ENCODE data around the gene PCYT2.
"Not testable (repeated sequence)": the region's sequence is repeated elsewhere in the genome, so short reads cannot be mapped to it uniquely, and the experiment has no call there.

PCYT2 gene

DNA sequence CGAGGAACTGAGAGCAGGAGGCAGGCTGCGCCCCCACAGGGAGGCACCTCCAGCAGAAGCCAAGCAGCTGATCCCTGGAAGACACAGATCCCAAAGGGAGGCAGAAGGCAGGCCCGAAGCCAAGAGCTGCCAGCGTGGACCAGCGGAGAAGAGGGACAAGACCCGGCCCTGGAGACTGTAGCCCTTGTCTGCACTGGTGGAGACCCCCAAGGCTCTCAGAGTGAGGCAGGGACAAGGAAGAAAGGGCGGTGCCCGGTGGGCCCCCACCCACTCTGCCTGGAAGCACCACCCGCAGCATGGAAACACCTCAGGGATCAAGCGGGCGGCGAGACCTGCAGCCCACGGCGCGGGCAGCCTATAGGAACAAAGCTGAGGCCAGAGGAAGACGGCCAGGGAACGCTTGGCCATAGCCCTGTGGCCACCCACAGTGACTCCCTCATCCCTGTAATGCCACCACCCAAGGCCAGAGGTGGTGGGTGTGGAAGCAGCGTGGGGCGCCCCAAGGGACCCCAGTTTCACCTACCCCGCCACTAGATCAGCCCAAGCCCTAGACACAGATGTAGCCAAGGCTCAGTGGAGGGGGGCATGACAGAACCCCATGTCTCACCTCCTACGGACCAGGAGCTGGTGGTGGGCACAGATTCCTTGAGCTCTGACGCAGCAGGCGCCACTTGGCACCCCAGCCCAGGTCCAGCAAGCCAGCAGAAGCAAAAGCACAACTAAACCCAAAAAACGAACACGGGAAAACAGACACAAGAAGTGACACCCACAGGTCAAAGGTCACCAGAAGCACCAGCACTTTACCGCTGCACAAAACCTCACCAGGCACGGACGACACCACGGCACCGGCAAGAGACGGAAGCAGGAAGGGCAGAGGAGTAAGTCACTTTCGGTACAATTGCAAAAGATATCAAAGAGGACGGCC lies 9.7 kb upstream of the PCYT2 start:
- Histone ChIP-seq H3K4me3 (ENCODE audit: low read depth, low read length) (no peak overlapping the region), H3K36me3 (replicated peaks) (peaks cover 25% of the 10 kb centered on the region), H3K27me3 (replicated peaks) (no peaks in the 10 kb centered on the region), H3K27ac (no peak overlapping the region)
- TF ChIP-seq, protein P1, sequence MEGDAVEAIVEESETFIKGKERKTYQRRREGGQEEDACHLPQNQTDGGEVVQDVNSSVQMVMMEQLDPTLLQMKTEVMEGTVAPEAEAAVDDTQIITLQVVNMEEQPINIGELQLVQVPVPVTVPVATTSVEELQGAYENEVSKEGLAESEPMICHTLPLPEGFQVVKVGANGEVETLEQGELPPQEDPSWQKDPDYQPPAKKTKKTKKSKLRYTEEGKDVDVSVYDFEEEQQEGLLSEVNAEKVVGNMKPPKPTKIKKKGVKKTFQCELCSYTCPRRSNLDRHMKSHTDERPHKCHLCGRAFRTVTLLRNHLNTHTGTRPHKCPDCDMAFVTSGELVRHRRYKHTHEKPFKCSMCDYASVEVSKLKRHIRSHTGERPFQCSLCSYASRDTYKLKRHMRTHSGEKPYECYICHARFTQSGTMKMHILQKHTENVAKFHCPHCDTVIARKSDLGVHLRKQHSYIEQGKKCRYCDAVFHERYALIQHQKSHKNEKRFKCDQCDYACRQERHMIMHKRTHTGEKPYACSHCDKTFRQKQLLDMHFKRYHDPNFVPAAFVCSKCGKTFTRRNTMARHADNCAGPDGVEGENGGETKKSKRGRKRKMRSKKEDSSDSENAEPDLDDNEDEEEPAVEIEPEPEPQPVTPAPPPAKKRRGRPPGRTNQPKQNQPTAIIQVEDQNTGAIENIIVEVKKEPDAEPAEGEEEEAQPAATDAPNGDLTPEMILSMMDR (IDR thresholded peaks at IDR 0.05; ENCODE audit: low read depth, low read length, missing control alignments), result no peak
- in situ Hi-C loops (cut with HindIII; ENCODE audit: low pct_ligation_motif_present, low sequenced_read_pairs), result no loop called here
- no peak for DNase-seq

GRCh38 chr17:81918832-81919545 lies 7.8 kb upstream of the PCYT2 start:
- DNase-seq, result no peak
- TF ChIP-seq, protein P1 (IDR thresholded peaks at IDR 0.05; ENCODE audit: low read depth, low read length, missing control alignments), result no peak
- Histone ChIP-seq H3K4me3 (ENCODE audit: low read depth, low read length) (no peak overlapping the region), H3K27me3 (replicated peaks) (no peaks in the 10 kb centered on the region), H3K36me3 (replicated peaks) (peaks cover 39% of the 10 kb centered on the region), H3K27ac (no peak overlapping the region)
- in situ Hi-C loops (cut with HindIII; ENCODE audit: low pct_ligation_motif_present, low sequenced_read_pairs), result no loop called here

- H3K27ac ChIP-seq; H3K4me3 ChIP-seq (ENCODE audit: low read depth, low read length); H3K27me3 ChIP-seq (replicated peaks); in situ Hi-C loops (cut with HindIII; ENCODE audit: low pct_ligation_motif_present, low sequenced_read_pairs); DNase-seq: not testable (repeated sequence)
- TF ChIP-seq, protein P1 (IDR thresholded peaks at IDR 0.05; ENCODE audit: low read depth, low read length, missing control alignments), result peak; percentile 21
- peaks cover 46% of the 10 kb centered on the region for H3K36me3 ChIP-seq (replicated peaks)
These were observed 7.1 kb upstream of the PCYT2 start for GRCh38 chr17:81918333-81918669.

- TF ChIP-seq, protein P1 (IDR thresholded peaks at IDR 0.05; ENCODE audit: low read depth, low read length, missing control alignments), result no peak
- in situ Hi-C loops (cut with HindIII; ENCODE audit: low pct_ligation_motif_present, low sequenced_read_pairs), result no loop called here
- Histone ChIP-seq H3K27ac (peak within 1 kb of the TSS; percentile 28), H3K4me3 (ENCODE audit: low read depth, low read length) (peak within 1 kb of the TSS; percentile 55), H3K36me3 (replicated peaks) (peaks cover 52% of the 10 kb centered on the region), H3K27me3 (replicated peaks) (no peaks in the 10 kb centered on the region)
- DNase-seq, result no peak
These were observed 6.5 kb upstream of the PCYT2 start, which contains the start of gene SIRT7 for GRCh38 chr17:81917565-81918332. TSS of gene SIRT7 (minus strand) at chr17:81918176. CDS start at chr17:81918131, 45 bp downstream.

DNA sequence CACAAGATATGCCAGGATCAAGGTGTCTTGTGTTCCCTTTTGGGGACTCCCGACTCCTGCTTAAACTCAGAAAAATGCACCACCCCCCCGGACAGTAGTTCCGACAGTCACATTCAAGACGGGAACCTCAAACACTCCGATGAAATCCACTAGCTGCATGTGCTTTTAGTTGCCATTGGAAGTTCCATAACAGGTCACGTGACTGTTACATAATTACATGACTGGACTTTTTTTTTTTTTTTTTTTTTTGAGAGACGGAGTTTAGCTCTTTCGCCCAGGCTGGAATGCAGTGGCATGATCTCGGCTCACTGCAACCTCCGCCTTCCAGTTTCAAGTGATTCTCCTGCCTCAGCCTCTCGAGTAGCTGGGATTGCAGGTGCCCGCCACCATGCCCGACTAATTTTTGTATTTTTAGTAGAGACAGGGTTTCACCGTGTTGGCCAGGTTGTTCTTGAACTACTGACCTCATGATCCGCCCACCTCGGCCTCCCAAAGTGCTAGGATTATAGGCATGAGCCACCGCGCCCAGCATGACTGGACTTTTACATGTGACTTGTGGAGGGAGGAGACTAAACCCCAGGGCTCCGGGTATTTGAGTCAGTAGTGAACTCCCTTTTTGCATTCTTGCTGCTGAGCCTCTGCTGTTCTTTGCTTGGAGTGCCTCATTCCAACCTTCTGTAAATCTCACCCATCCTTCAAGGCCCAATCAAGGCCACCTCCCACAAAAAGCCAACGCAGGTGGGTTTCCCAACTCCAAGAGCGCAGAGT lies 5.2 kb upstream of the PCYT2 start:
- Histone ChIP-seq H3K4me3 (ENCODE audit: low read depth, low read length) (peak overlapping the region; percentile 55), H3K27me3 (replicated peaks) (no peaks in the 10 kb centered on the region), H3K27ac (no peak overlapping the region), H3K36me3 (replicated peaks) (peaks cover 53% of the 10 kb centered on the region)
- TF ChIP-seq, protein P1 (IDR thresholded peaks at IDR 0.05; ENCODE audit: low read depth, low read length, missing control alignments), result no peak
- in situ Hi-C loops (cut with HindIII; ENCODE audit: low pct_ligation_motif_present, low sequenced_read_pairs), result no loop called here
- peak; percentile 67 for DNase-seq
